ENCODE data around the gene CRHR1.

The CRHR1 gene

DNA sequence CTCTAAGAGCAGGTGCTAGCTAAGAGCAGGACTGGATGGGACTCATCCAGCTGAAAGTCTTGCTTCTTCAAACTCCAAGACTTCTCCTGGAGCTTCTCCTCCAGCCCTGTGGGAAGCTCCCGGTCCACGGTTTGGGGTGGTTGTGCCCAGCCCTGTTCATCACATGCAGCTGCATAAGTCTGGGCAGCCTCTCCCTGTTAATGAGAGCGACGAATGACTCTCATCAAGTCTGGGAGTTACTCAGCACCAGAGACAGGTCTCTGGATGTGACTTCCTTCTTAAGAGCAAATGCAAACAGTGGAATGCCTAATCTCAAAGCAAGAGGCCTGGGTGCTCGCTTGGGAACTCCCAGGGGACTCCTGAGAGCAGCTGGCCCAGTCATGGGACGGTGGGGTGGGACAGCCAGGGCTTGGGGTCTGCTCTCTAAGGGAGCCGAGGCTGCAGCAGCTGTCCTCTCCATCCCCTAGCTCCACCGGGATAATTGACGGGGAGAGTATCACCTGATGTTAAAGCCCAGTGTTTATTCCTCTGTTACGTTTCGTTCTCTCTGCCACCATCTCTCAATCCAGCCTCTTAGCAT lies 35.3 kb upstream of the CRHR1 start:
- WGBS (ENCODE audit: extremely low coverage, insufficient coverage, low lambda C conversion rate): no CpG with 5 or more reads among the region's 11 CpGs
- DNase-seq: no peak

DNA sequence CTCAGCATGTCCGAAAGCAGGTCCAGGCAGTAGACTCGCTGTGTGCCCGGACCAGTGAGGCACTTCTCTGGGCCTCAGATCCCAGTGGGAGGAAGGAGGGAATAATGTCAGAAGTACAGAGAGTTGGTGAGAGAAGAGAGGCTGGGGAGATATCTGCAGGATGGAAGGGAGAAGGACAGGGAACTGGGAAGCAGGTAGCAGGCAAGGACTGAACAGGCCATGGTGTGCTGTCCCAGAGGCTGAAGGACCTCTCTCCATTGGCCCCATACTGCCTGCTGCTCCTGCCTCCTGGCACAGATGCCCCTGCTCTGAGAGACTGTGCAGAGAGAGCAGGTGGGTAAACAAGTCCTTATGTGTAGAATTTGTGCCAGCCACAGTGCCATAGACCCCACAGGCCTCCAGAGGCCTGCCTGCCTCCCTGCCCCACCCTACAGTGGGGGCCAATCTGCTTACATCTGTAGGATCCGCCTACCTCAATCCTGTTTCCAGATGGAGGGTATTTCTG lies 34.2 kb upstream of the CRHR1 start:
- Histone ChIP-seq H3K18ac (ENCODE audit: low read length) (no peak overlapping the region), H3K4me2 (ENCODE audit: low read length) (no peak overlapping the region), H2BK120ac (ENCODE audit: low read depth, low read length) (no peak overlapping the region), H3K9ac (ENCODE audit: low read length) (no peak overlapping the region), H3K4me1 (ENCODE audit: control insufficient read depth, low read depth, low read length) (no peaks in the 10 kb centered on the region), H3K56ac (ENCODE audit: low read length) (no peak overlapping the region), H3K4me3 (ENCODE audit: low read length) (no peak overlapping the region), H3K23ac (ENCODE audit: low read length) (no peak overlapping the region), H3K79me1 (ENCODE audit: low read length) (no peaks in the 10 kb centered on the region), H4K8ac (ENCODE audit: low read depth, low read length) (no peak overlapping the region), H4K5ac (ENCODE audit: low read length) (no peak overlapping the region), H3K27ac (ENCODE audit: low read depth, low read length) (no peak overlapping the region), H3K4ac (ENCODE audit: low read depth, low read length) (no peak overlapping the region), H3K79me2 (ENCODE audit: control insufficient read depth, insufficient read depth, low read length) (no peaks in the 10 kb centered on the region), H3K36me3 (ENCODE audit: control insufficient read depth, insufficient read depth, low read length) (no peaks in the 10 kb centered on the region), H3K27me3 (ENCODE audit: insufficient read depth, low read length, poor library complexity) (no peaks in the 10 kb centered on the region), H2BK5ac (ENCODE audit: low read length) (no peak overlapping the region), H2BK15ac (replicated peaks; ENCODE audit: low read depth) (no peak overlapping the region), H2AK5ac (ENCODE audit: low read length) (no peak overlapping the region)
- DNase-seq: no peak
- WGBS (ENCODE audit: extremely low coverage, insufficient coverage, low lambda C conversion rate): no CpG with 5 or more reads among the region's 4 CpGs

More for the DNA sequence above, 35.3 kb upstream of the CRHR1 start:
- H3K27me3 ChIP-seq (ENCODE audit: insufficient read depth, low read length, poor library complexity): no peaks in the 10 kb centered on the region
- no peak overlapping the region for H3K4ac ChIP-seq (ENCODE audit: low read depth, low read length)
- H3K4me2 ChIP-seq (ENCODE audit: low read length): no peak overlapping the region
- no peak overlapping the region for H3K9ac ChIP-seq (ENCODE audit: low read length)
- no peak overlapping the region for H2AK5ac ChIP-seq (ENCODE audit: low read length)
- no peak overlapping the region for H3K27ac ChIP-seq (ENCODE audit: low read depth, low read length)
- no peak overlapping the region for H3K23ac ChIP-seq (ENCODE audit: low read length)
- H3K4me3 ChIP-seq (ENCODE audit: low read length): no peak overlapping the region
- no peaks in the 10 kb centered on the region for H3K36me3 ChIP-seq (ENCODE audit: control insufficient read depth, insufficient read depth, low read length)
- H4K5ac ChIP-seq (ENCODE audit: low read length): no peak overlapping the region
- H4K8ac ChIP-seq (ENCODE audit: low read depth, low read length): no peak overlapping the region
- H3K18ac ChIP-seq (ENCODE audit: low read length): no peak overlapping the region
- H2BK15ac ChIP-seq (replicated peaks; ENCODE audit: low read depth): no peak overlapping the region
- no peak overlapping the region for H2BK120ac ChIP-seq (ENCODE audit: low read depth, low read length)
- H3K56ac ChIP-seq (ENCODE audit: low read length): no peak overlapping the region
- no peaks in the 10 kb centered on the region for H3K79me1 ChIP-seq (ENCODE audit: low read length)
- H3K79me2 ChIP-seq (ENCODE audit: control insufficient read depth, insufficient read depth, low read length): no peaks in the 10 kb centered on the region
- H2BK5ac ChIP-seq (ENCODE audit: low read length): no peak overlapping the region
- H3K4me1 ChIP-seq (ENCODE audit: control insufficient read depth, low read depth, low read length): no peaks in the 10 kb centered on the region

DNA sequence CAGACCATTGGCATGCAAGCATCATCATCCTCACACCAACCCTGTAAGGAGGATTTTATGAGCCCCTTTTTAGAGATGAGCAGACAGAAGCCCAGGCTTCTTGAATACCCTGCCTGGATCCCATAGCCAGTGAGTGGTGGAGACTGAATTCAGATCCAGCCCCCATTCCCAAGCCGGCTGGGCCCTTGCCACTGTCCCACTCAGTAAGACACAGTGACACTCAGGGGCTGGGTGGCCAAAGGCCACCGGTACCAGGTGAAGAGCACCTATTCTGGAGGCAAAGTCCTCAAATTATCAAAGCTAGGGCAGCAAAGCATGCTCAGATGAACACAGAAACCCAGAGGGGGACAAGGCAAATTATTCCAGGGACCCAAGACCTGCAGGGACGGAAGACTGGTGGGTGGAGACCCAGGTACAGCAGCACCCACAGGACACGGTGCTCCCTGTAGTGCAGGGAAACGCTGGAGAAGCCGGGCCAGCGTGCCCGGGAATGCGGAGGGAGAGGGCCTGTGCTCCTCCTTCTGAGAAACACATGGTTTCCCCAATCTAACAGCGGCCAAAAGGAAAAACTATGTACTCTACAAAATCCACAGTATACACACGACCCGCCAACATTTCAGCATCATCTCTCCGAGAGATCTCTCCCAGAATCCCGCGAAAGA lies 33.2 kb upstream of the CRHR1 start:
- Histone ChIP-seq H3K79me2 (ENCODE audit: control insufficient read depth, insufficient read depth, low read length) (no peaks in the 10 kb centered on the region), H4K5ac (ENCODE audit: low read length) (no peak overlapping the region), H3K4me3 (ENCODE audit: low read length) (no peak overlapping the region), H3K27ac (ENCODE audit: low read depth, low read length) (no peak overlapping the region), H3K4me1 (ENCODE audit: control insufficient read depth, low read depth, low read length) (no peaks in the 10 kb centered on the region), H3K23ac (ENCODE audit: low read length) (no peak overlapping the region), H3K27me3 (ENCODE audit: insufficient read depth, low read length, poor library complexity) (no peaks in the 10 kb centered on the region), H2BK15ac (replicated peaks; ENCODE audit: low read depth) (no peak overlapping the region), H2BK120ac (ENCODE audit: low read depth, low read length) (no peak overlapping the region), H3K36me3 (ENCODE audit: control insufficient read depth, insufficient read depth, low read length) (no peaks in the 10 kb centered on the region), H4K8ac (ENCODE audit: low read depth, low read length) (no peak overlapping the region), H2BK5ac (ENCODE audit: low read length) (no peak overlapping the region), H3K18ac (ENCODE audit: low read length) (no peak overlapping the region), H3K56ac (ENCODE audit: low read length) (no peak overlapping the region), H3K4ac (ENCODE audit: low read depth, low read length) (no peak overlapping the region), H3K9ac (ENCODE audit: low read length) (no peak overlapping the region), H2AK5ac (ENCODE audit: low read length) (no peak overlapping the region), H3K79me1 (ENCODE audit: low read length) (no peaks in the 10 kb centered on the region), H3K4me2 (ENCODE audit: low read length) (no peak overlapping the region)
- no peak for DNase-seq
- no CpG with 5 or more reads among the region's 15 CpGs for WGBS (ENCODE audit: extremely low coverage, insufficient coverage, low lambda C conversion rate)

DNA sequence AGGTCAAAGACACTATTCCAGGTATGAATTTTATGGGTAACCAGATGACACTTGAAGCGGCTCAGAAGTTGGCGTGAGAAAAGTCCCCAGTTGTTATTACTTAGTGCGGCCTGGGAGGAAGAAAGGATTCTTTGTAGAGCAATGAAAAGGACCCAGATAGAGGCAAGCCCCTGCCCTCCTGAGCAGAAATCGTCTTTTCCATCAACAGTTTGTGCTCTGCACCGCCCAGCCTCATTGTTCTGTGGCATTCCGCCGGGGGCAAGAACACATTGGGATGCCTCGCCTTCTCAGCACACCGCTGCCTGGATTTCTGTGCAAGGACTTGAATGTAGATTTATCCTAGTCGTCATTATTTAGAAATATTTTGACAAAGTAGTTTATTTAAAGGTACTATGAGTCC lies 32.7 kb upstream of the CRHR1 start:
- Histone ChIP-seq H4K8ac (ENCODE audit: low read depth, low read length) (no peak overlapping the region), H3K79me1 (ENCODE audit: low read length) (no peaks in the 10 kb centered on the region), H3K79me2 (ENCODE audit: control insufficient read depth, insufficient read depth, low read length) (no peaks in the 10 kb centered on the region), H3K9ac (ENCODE audit: low read length) (no peak overlapping the region), H2BK15ac (replicated peaks; ENCODE audit: low read depth) (no peak overlapping the region), H3K36me3 (ENCODE audit: control insufficient read depth, insufficient read depth, low read length) (no peaks in the 10 kb centered on the region), H3K4me1 (ENCODE audit: control insufficient read depth, low read depth, low read length) (no peaks in the 10 kb centered on the region), H4K5ac (ENCODE audit: low read length) (no peak overlapping the region), H2BK5ac (ENCODE audit: low read length) (no peak overlapping the region), H3K4me3 (ENCODE audit: low read length) (no peak overlapping the region), H3K18ac (ENCODE audit: low read length) (no peak overlapping the region), H3K23ac (ENCODE audit: low read length) (no peak overlapping the region), H3K27me3 (ENCODE audit: insufficient read depth, low read length, poor library complexity) (no peaks in the 10 kb centered on the region), H2BK120ac (ENCODE audit: low read depth, low read length) (no peak overlapping the region), H3K56ac (ENCODE audit: low read length) (no peak overlapping the region), H3K4me2 (ENCODE audit: low read length) (no peak overlapping the region), H2AK5ac (ENCODE audit: low read length) (no peak overlapping the region), H3K4ac (ENCODE audit: low read depth, low read length) (no peak overlapping the region), H3K27ac (ENCODE audit: low read depth, low read length) (no peak overlapping the region)
- no peak for DNase-seq
- WGBS (ENCODE audit: extremely low coverage, insufficient coverage, low lambda C conversion rate): no CpG with 5 or more reads among the region's 10 CpGs

DNA sequence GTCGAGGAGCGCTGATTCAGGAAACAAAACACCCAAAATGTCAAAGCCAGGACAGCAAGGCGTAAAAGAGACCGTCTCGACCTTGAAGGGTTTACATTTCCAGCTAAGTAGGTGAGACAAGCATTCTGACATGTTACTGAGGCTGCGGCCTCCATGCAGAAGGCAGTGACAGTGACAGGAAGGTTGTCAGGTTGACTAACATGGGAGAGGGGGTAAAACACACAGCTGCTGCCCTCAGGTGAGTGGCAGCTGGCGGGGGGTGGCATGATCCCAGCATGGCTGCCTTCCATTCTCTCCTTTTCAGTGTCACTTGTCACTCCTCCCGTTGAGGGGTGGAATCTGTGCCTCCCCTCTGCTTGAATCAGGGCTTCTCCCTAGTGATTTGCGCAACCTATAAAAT lies 31.9 kb upstream of the CRHR1 start:
- Histone ChIP-seq H4K5ac (ENCODE audit: low read length) (no peak overlapping the region), H3K4ac (ENCODE audit: low read depth, low read length) (no peak overlapping the region), H3K18ac (ENCODE audit: low read length) (no peak overlapping the region), H3K9ac (ENCODE audit: low read length) (no peak overlapping the region), H3K79me1 (ENCODE audit: low read length) (no peaks in the 10 kb centered on the region), H3K36me3 (ENCODE audit: control insufficient read depth, insufficient read depth, low read length) (no peaks in the 10 kb centered on the region), H2AK5ac (ENCODE audit: low read length) (no peak overlapping the region), H3K56ac (ENCODE audit: low read length) (no peak overlapping the region), H3K79me2 (ENCODE audit: control insufficient read depth, insufficient read depth, low read length) (no peaks in the 10 kb centered on the region), H4K8ac (ENCODE audit: low read depth, low read length) (no peak overlapping the region), H2BK120ac (ENCODE audit: low read depth, low read length) (no peak overlapping the region), H3K4me3 (ENCODE audit: low read length) (no peak overlapping the region), H3K4me2 (ENCODE audit: low read length) (no peak overlapping the region), H2BK15ac (replicated peaks; ENCODE audit: low read depth) (no peak overlapping the region), H3K27me3 (ENCODE audit: insufficient read depth, low read length, poor library complexity) (no peaks in the 10 kb centered on the region), H2BK5ac (ENCODE audit: low read length) (no peak overlapping the region), H3K4me1 (ENCODE audit: control insufficient read depth, low read depth, low read length) (no peaks in the 10 kb centered on the region), H3K23ac (ENCODE audit: low read length) (no peak overlapping the region), H3K27ac (ENCODE audit: low read depth, low read length) (no peak overlapping the region)
- no CpG with 5 or more reads among the region's 9 CpGs for WGBS (ENCODE audit: extremely low coverage, insufficient coverage, low lambda C conversion rate)
- DNase-seq: no peak
